Measurements from ENCODE around the gene HOXC5.
"Not testable (repeated sequence)": the region's sequence is repeated elsewhere in the genome, so short reads cannot be mapped to it uniquely, and the experiment has no call there.

The HOXC5 gene

GRCh38 chr12:54030889-54031471 is 1.9 kb upstream of the HOXC5 start:
- in situ Hi-C loops (cut with HindIII; ENCODE audit: low sequenced_read_pairs): no loop called here

GRCh38 chr12:54031480-54031879 is 1.4 kb upstream of the HOXC5 start:
- in situ Hi-C loops (cut with HindIII; ENCODE audit: low sequenced_read_pairs): no loop called here

DNA sequence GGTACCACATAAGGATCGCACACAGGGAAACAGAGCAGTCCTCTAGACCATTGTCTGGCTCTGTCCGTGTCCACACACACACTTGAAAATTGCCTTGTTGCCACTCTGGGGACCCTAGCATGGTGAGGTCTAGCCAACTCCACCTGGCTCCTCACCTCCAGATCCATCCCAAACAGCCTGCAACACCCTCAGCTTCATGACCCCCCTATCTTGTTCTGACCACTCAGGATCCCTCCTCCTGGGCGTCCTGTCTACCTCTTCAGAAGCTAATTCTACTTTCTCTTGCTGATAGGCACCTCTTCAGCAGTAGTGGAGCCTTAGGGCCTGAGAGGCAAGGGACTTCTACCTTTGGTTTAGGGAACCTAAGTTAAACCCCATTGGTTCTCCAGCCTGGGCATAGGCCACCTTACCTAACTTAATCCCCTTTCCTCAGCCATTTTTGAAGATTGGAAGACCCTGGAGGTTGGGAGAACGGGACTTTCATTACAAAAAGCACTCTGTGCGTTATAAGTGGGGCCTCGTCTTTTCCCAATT is 697 bp upstream of the HOXC5 start:
- in situ Hi-C loops (cut with HindIII; ENCODE audit: low sequenced_read_pairs): no loop called here

DNA sequence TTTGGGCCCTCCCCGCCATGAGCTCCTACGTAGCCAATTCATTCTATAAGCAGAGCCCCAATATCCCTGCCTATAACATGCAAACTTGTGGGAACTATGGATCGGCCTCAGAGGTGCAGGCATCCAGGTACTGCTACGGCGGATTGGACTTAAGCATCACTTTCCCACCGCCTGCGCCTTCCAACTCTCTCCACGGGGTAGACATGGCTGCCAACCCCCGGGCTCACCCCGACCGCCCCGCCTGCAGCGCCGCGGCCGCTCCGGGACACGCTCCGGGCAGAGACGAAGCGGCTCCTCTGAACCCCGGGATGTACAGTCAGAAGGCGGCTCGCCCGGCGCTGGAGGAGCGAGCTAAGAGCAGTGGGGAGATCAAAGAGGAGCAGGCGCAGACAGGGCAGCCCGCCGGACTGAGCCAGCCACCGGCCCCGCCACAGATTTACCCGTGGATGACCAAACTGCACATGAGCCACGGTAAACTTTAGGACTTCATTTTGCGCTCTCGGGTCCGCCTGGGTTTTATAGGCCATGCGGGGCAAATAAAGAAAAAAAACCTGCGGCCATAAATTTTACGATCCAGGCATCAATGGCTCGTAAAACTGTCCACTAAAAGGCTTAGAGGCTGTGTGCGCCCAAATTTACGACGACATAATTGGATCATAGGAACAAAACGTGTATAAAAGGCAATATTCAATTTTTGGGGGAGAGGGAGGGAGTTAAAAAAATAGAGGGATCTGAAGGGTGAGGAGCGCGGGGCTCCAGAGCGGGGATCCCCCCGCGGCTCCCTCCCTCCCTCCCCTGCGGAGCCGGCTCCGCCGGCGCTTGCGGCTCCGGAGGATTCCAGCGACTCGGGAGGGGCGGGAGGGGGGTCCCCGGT is 493 bp downstream of the HOXC5 start:
- in situ Hi-C loops (cut with HindIII; ENCODE audit: low sequenced_read_pairs): no loop called here

- in situ Hi-C loops (cut with HindIII; ENCODE audit: low sequenced_read_pairs): no loop called here
These were observed 1.3 kb downstream of the HOXC5 start for GRCh38 chr12:54033980-54034784.

GRCh38 chr12:54034785-54035310 is 2.0 kb downstream of the HOXC5 start:
- in situ Hi-C loops (cut with HindIII; ENCODE audit: low sequenced_read_pairs): no loop called here

DNA sequence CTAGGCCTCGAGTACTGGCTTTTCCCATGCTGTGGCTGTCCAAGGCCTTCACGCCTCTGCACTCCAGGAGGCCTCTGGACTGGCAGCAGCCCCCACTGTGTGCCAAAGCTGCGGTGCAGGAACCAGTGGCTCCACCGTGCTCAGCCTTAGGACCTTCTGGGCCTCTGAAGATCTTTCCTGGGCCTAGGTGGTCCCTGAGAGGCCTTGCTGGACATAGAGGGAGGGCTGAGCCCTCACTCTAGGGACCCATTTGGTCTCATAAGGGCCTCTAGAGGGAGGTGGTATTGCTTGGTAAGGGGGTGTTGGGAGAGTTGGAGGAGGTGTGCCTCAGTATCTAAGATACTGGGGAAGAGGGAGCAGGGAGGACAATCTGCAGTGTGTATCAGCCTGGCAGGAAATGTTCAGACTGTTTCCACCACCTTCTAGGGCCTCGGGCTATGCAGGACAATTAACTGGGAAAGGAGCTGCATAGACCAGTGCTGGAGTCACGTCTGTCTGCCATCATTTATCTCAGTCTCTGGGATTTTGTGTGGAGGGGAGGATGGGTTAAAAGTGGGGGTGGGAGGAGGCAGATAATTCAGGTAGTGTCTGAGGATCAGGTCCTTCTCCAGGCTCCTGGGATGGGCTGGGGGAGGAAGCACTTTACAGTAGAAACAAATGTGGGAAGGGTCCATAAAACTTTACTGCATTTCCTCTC is 2.9 kb downstream of the HOXC5 start:
- in situ Hi-C loops (cut with HindIII; ENCODE audit: low sequenced_read_pairs): no loop called here

DNA sequence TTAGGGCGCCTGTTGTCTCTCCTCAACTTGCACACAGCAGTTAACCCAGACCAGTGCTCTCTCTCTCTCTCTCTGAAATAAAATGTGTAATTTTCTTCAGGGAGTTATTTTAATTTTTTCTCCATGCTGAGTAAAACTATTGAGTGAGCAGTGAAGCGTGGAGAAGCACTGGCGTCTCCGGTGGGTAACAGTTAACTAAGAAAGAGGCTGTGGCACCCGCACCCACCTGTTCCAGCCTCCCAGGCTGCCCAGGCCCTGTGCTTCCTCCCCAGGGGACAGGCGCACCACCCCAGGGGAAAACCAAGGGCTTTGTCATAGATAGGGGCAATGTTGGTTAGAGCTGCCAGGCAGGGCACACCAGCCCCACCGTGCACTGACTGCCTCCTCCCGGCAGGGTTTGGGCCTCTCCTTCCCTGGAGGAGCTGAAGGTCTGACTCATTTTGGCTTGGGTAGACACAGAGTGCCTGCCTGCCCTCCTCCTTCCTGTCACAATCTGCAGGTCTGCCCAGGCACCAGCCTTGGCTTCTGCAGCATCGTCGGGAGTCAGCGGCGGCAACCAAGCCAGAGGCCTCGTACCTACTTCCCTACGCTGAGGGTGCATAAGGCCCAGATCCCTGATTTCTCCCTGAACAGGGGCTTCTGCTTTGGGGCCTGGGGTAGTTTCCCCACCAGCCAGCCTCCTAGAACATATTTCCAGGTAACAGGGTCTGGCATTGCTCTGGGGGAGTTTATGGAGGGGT is 3.9 kb downstream of the HOXC5 start:
- in situ Hi-C loops (cut with HindIII; ENCODE audit: low sequenced_read_pairs): no loop called here

- in situ Hi-C loops (cut with HindIII; ENCODE audit: low sequenced_read_pairs): no loop called here
These were observed 4.8 kb downstream of the HOXC5 start for GRCh38 chr12:54037360-54038283.

- in situ Hi-C loops (cut with HindIII; ENCODE audit: low sequenced_read_pairs): no loop called here
These were observed 5.5 kb downstream of the HOXC5 start for GRCh38 chr12:54038284-54038870.

- in situ Hi-C loops (cut with HindIII; ENCODE audit: low sequenced_read_pairs): no loop called here
These were observed 6.1 kb downstream of the HOXC5 start for GRCh38 chr12:54038871-54039414.

GRCh38 chr12:54039417-54040147 is 6.7 kb downstream of the HOXC5 start:
- in situ Hi-C loops (cut with HindIII; ENCODE audit: low sequenced_read_pairs): no loop called here

DNA sequence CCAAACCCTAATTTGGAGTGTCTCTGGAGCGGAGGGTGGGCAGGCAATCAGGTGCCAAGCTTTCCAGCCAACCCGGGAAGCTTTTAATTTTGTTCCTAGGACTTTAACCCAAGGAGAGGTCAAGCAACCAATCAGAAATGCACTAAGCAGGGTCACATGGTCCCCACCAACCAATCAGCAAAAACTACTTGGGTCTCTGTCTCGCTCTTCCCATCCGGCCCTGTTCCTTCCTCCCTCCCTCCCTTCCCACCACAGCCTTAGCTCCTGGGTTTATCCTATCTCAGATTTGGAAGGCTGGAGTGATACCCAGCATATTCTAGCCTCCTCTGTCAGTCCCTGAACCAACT is 7.3 kb downstream of the HOXC5 start:
- in situ Hi-C loops (cut with HindIII; ENCODE audit: low sequenced_read_pairs): no loop called here

DNA sequence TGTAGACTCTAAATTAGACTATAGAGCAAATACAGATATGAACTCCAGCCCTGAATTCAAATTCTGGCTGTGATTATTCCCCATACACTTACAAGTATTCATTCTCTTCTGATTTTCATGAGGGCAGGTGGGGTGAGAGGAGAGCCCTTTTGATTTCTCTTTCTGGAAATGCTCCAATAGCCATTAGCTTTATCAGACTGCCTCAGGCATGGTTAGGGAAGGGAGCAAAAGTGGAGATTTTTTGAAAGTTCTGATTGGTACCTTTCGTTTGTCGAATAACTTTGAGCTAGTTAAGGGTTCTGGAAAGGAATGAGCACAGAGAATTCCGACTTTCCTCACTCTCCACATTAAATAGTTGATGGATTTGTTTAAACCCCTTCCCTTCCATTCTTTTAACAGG is 7.8 kb downstream of the HOXC5 start:
- in situ Hi-C loops (cut with HindIII; ENCODE audit: low sequenced_read_pairs): no loop called here

DNA sequence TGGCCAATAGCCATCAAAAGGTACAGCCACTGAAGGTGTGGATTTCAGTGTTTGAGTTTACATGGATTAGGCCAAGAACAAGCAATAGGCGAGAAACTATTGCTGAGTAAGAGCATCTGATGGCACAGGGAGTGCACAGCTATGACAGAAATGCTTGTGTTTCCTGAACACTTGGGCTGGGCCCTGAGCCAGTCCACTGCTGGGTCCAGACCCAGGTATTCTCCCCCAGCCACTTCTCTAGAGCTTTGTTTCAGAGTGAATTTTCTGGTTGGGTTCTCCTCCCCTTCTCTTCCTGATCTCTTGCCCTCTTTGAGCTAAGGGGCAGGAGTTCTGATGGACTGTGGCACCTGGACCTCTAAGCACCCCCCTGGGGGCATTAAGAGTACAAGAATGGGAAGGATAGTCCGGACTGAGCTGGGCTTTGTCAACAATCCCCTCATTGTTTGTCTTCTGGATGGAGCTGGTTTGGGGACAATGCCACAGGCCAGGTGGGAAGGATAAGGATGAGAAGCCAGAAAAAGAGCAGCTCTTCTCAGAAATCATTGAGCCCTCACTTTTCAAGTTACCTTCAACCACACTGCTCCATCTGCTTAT is 8.3 kb downstream of the HOXC5 start:
- in situ Hi-C loops (cut with HindIII; ENCODE audit: low sequenced_read_pairs): no loop called here

- in situ Hi-C loops (cut with HindIII; ENCODE audit: low sequenced_read_pairs): not testable (repeated sequence)
These were observed 9.2 kb downstream of the HOXC5 start for GRCh38 chr12:54042033-54042432.
